HEK293T (cell line): ENCODE measurements around the gene TRIM29.

Experiments used
- BHLHE40 ChIP-seq: fragments of 450-650 bp; IDR thresholded peaks from 2 replicates; pipeline ENCODE4 v1.6.1; 2016; ENCODE audit warnings: mild to moderate bottlenecking, moderate library complexity, borderline replicate concordance
- ELF4 ChIP-seq: fragments of 450-650 bp; IDR thresholded peaks from 2 replicates; pipeline ENCODE4 v1.6.1; 2017; ENCODE audit warnings: antibody characterized with exemption
- FOXK2 ChIP-seq: fragments of 450-650 bp; IDR thresholded peaks from 2 replicates; pipeline ENCODE4 v1.6.1; 2016; ENCODE audit warnings: mild to moderate bottlenecking
- FOXM1 ChIP-seq: fragments of 450-650 bp; IDR thresholded peaks from 2 replicates; pipeline ENCODE4 v1.6.1; 2017; ENCODE audit warnings: mild to moderate bottlenecking, borderline replicate concordance
- L3MBTL2 ChIP-seq: fragments of 450-650 bp; conservative IDR thresholded peaks from 2 replicates; pipeline ENCODE4 v1.6.1; 2016; ENCODE audit warnings: mild to moderate bottlenecking
- SP1 ChIP-seq: fragments of 450-650 bp; IDR thresholded peaks from 2 replicates; pipeline ENCODE4 v1.6.1; 2017
- SUZ12 ChIP-seq: fragments of 450-650 bp; IDR thresholded peaks from 2 replicates; pipeline ENCODE4 v1.6.1; 2016; ENCODE audit warnings: mild to moderate bottlenecking
- TARDBP ChIP-seq: fragments of 450-650 bp; IDR thresholded peaks from 2 replicates; pipeline ENCODE4 v1.6.1; 2016

DNA sequence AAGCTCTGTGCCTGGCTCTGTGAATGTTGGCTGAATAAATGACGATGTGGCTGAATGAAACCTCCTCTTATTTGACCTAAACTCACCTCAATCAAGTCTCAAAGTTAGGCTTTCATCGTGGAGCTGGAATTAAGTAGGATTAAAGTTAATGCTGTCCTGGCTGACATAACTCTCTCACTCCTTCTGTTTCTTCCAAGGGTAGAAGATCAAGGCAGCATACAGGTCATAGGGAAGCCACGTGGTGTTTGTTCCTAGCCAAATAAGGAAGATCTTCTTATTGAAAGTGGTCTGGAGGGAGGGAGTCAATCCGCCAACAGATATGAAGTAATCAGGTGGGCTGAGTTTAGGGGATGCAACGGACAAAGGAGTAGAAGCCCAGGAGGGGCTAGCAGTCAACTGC lies 59.5 kb downstream of the TRIM29 start:
- TF ChIP-seq ELF4 (no peak), SP1 (no peak), FOXK2 (no peak), TARDBP (no peak), FOXM1 (no peak), BHLHE40 (no peak), L3MBTL2 (no peak), SUZ12 (no peak)
